ENCODE data around the gene ASAP2.

The ASAP2 gene

GRCh38 chr2:9331704-9332103 lies 125.1 kb downstream of the ASAP2 start:
- TF ChIP-seq, protein P1, sequence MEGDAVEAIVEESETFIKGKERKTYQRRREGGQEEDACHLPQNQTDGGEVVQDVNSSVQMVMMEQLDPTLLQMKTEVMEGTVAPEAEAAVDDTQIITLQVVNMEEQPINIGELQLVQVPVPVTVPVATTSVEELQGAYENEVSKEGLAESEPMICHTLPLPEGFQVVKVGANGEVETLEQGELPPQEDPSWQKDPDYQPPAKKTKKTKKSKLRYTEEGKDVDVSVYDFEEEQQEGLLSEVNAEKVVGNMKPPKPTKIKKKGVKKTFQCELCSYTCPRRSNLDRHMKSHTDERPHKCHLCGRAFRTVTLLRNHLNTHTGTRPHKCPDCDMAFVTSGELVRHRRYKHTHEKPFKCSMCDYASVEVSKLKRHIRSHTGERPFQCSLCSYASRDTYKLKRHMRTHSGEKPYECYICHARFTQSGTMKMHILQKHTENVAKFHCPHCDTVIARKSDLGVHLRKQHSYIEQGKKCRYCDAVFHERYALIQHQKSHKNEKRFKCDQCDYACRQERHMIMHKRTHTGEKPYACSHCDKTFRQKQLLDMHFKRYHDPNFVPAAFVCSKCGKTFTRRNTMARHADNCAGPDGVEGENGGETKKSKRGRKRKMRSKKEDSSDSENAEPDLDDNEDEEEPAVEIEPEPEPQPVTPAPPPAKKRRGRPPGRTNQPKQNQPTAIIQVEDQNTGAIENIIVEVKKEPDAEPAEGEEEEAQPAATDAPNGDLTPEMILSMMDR (IDR thresholded peaks at IDR 0.05; ENCODE audit: low read length, missing control alignments), result no peak
- no peak overlapping the region for H3K4me3 ChIP-seq (replicated peaks; ENCODE audit: low read depth, low read length)
- peak; percentile 73 for DNase-seq (ENCODE audit: low read depth)

DNA sequence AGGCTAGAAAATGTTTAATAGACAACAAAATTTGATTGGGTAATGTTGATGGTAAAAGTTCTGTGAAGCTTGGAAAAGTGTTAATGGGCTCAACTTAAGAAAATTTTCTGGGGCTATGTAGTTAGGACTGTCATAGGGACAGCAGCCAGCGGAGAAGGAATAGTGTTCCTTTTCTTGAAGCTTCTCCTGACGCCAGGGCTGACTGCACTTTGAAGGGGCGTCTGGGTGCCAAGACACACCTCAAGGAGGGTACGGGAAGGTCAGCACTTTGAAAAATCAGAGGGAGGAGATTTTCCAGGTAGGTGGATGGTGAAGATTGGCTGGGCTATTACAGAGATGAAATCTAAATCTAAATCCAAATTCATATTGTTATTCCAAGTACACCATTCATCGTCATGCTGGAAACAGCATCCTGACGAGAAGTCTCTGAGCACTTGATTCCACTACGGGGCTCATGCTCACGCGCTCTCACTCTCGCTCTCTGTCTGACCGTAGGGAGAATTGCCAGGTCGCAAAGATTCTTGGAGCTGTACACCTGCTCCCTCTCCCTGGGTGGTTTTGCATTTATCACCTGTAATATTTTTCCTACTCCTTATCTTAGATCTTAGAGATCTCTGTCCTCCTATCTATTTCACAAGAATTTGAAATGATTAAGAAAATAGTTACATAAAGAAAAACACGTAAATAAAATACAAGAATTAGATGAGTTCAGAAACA lies 125.7 kb downstream of the ASAP2 start:
- TF ChIP-seq, protein P1 (IDR thresholded peaks at IDR 0.05; ENCODE audit: low read length, missing control alignments), result no peak
- no peak overlapping the region for H3K4me3 ChIP-seq (replicated peaks; ENCODE audit: low read depth, low read length)
- DNase-seq (ENCODE audit: low read depth), result no peak

GRCh38 chr2:9332853-9333245 lies 126.2 kb downstream of the ASAP2 start:
- H3K4me3 ChIP-seq (replicated peaks; ENCODE audit: low read depth, low read length), result no peak overlapping the region
- DNase-seq (ENCODE audit: low read depth), result no peak
- TF ChIP-seq, protein P1 (IDR thresholded peaks at IDR 0.05; ENCODE audit: low read length, missing control alignments), result no peak

GRCh38 chr2:9333591-9334171 lies 127.1 kb downstream of the ASAP2 start:
- DNase-seq (ENCODE audit: low read depth), result peak; percentile 89
- TF ChIP-seq, protein P1 (IDR thresholded peaks at IDR 0.05; ENCODE audit: low read length, missing control alignments), result peak; percentile 86
- no peak overlapping the region for H3K4me3 ChIP-seq (replicated peaks; ENCODE audit: low read depth, low read length)

- TF ChIP-seq, protein P1 (IDR thresholded peaks at IDR 0.05; ENCODE audit: low read length, missing control alignments), result no peak
- no peak for DNase-seq (ENCODE audit: low read depth)
- no peak overlapping the region for H3K4me3 ChIP-seq (replicated peaks; ENCODE audit: low read depth, low read length)
These were observed 128.1 kb downstream of the ASAP2 start for GRCh38 chr2:9334761-9335160.

- no peak for DNase-seq (ENCODE audit: low read depth)
- H3K4me3 ChIP-seq (replicated peaks; ENCODE audit: low read depth, low read length), result no peak overlapping the region
- TF ChIP-seq, protein P1 (IDR thresholded peaks at IDR 0.05; ENCODE audit: low read length, missing control alignments), result no peak
These were observed 128.8 kb downstream of the ASAP2 start for GRCh38 chr2:9335322-9335832.
